Measurements from ENCODE around the gene SNX10. TPM values are rescaled to one million over a fixed set of nuclear protein-coding genes. Genes with fewer than 3 reads are reported as not detected.
A peak's percentile ranks its signal among the peaks of the same experiment; 100 is the strongest.

The SNX10 gene
- total RNA-seq, 1 donor from 2014 or later, result 0.53 TPM

DNA sequence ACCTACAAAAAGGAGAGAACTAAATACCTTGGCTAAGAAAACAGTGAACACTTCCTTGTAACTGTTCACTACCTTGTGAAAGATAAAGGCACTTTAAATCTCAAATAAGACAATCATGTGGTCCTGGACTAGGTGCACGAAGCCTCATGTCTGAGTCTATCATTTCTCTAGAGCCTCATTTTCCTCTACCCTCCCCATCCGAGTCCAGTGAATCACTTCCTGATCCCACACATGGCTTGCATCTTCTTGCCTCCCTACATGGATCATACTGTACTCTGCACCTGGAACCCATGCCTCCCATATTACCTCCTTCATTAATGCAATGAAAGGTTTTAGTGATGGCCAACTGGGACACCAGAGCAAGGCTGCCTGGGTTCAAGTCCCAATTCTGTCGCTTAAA lies 34.5 kb downstream of the SNX10 start:
- no peaks in the 10 kb centered on the region for H3K27me3 ChIP-seq (ENCODE audit: control insufficient read depth, insufficient read depth, low read length)
- FAIRE-seq (no peak), DNase-seq (ENCODE audit: low read depth) (peak; percentile 35)
- TF ChIP-seq, protein P1, sequence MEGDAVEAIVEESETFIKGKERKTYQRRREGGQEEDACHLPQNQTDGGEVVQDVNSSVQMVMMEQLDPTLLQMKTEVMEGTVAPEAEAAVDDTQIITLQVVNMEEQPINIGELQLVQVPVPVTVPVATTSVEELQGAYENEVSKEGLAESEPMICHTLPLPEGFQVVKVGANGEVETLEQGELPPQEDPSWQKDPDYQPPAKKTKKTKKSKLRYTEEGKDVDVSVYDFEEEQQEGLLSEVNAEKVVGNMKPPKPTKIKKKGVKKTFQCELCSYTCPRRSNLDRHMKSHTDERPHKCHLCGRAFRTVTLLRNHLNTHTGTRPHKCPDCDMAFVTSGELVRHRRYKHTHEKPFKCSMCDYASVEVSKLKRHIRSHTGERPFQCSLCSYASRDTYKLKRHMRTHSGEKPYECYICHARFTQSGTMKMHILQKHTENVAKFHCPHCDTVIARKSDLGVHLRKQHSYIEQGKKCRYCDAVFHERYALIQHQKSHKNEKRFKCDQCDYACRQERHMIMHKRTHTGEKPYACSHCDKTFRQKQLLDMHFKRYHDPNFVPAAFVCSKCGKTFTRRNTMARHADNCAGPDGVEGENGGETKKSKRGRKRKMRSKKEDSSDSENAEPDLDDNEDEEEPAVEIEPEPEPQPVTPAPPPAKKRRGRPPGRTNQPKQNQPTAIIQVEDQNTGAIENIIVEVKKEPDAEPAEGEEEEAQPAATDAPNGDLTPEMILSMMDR (IDR thresholded peaks at IDR 0.05; ENCODE audit: insufficient read depth, low read length, severe bottlenecking), result no peak
- no peak overlapping the region for H3K4me3 ChIP-seq (ENCODE audit: low read depth, low read length)
- H3K36me3 ChIP-seq (ENCODE audit: control insufficient read depth, insufficient read depth, low read length), result no peaks in the 10 kb centered on the region

DNA sequence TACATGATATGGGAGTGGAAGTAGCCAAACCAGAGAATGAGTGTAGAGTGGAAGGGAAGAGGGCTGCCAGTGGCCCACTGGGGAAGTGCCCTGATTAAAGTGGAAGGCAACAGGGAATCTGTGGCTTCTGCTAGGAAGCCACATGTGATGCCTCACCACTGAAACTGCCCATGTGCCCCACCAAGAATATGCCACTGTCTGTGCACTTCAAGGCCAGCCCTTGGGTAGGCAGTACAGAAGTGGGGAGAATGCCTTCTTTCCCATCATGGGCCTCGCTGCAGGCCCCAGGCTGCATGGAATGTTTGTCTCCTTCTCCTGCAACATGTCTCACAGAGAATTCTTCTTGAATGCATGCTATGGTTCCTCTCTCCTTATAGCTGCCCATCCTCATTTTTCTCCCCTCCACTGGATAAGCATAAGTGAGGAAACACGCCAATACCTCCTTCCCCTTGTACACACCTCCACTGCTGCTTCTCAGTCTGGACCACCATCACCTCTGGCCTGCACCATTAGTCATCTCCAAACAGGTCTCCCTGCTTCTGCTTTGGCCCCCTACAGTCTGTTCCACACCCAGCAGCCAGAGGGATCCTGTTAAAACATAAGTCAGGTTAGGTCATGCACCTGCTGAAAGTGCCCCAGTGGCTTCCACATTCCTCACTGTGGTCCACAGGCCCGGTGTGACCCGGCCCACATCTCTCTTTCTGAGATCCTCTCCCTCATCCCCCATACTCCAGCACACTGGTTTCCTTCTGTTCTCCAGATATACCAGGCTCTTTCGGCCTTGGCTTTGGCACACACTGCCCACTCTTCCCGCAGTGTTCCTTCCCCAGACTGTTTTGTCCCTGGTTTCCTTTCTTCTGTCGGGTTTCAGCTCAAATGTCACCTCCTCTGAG lies 37.1 kb downstream of the SNX10 start:
- H3K4me3 ChIP-seq (ENCODE audit: low read depth, low read length), result no peak overlapping the region
- H3K27me3 ChIP-seq (ENCODE audit: control insufficient read depth, insufficient read depth, low read length), result no peaks in the 10 kb centered on the region
- no peaks in the 10 kb centered on the region for H3K36me3 ChIP-seq (ENCODE audit: control insufficient read depth, insufficient read depth, low read length)
- DNase-seq (ENCODE audit: low read depth) (no peak), FAIRE-seq (no peak)
- TF ChIP-seq, protein P1 (IDR thresholded peaks at IDR 0.05; ENCODE audit: insufficient read depth, low read length, severe bottlenecking), result no peak

DNA sequence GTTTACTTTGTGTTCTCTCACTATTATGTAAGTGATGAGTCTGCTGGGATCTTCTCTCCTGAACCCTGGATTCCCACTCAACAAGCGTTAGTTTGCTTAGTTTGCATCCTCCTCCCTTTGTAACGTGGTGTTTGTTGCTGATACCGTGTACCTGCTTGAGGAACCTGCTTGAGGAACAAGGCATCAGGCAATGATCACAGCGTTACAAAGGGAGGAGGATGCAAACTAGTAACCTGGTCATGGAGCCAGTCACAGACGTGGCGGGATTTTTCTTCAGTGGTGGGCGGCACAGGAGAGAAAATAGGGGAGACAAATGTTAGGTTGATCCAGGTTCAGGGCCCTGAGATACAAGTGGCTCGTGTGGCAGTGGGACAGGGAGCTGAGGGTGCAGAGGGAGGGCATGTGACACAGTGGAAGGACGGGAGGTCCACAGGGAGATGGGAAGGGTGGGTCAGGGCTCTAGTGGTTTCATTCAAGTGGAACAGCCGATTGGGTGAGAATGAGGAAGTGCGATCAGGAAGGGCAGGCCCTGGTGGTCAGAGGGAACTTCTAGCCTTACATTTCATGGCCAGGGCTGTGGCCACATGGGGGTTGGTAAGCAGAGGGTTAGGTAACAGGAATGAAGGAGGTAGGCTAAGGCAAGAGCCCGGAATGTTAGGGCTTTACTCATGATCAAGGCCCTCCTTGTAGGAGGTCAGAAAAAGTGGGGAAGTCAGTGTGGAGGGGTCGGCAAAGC lies 38.0 kb downstream of the SNX10 start:
- TF ChIP-seq, protein P1 (IDR thresholded peaks at IDR 0.05; ENCODE audit: insufficient read depth, low read length, severe bottlenecking), result no peak
- Histone ChIP-seq H3K36me3 (ENCODE audit: control insufficient read depth, insufficient read depth, low read length) (no peaks in the 10 kb centered on the region), H3K27me3 (ENCODE audit: control insufficient read depth, insufficient read depth, low read length) (no peaks in the 10 kb centered on the region), H3K4me3 (ENCODE audit: low read depth, low read length) (no peak overlapping the region)
- no peak for FAIRE-seq
- DNase-seq (ENCODE audit: low read depth), result no peak

DNA sequence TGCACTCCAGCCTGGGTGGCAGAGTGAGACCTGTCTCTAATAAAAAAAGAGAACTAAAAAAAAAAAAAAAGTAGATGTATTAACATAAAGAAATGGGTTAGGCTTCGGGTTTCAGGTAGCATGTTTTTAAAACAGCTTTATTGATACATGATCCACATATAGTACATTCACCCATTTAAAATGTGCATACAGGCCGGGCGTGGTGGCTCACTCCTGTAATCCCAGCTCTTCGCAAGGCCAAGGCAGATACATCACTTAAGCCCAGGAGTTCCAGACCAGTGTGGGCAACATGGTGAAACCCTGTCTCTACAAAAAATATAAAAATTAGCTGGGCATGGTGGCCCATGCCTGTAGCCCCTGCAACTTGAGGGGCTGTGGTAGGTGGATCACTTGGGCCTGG lies 39.5 kb downstream of the SNX10 start:
- Histone ChIP-seq H3K27me3 (ENCODE audit: control insufficient read depth, insufficient read depth, low read length) (no peaks in the 10 kb centered on the region), H3K36me3 (ENCODE audit: control insufficient read depth, insufficient read depth, low read length) (no peaks in the 10 kb centered on the region), H3K4me3 (ENCODE audit: low read depth, low read length) (no peak overlapping the region)
- no peak for FAIRE-seq
- no peak for DNase-seq (ENCODE audit: low read depth)
- TF ChIP-seq, protein P1 (IDR thresholded peaks at IDR 0.05; ENCODE audit: insufficient read depth, low read length, severe bottlenecking), result no peak

DNA sequence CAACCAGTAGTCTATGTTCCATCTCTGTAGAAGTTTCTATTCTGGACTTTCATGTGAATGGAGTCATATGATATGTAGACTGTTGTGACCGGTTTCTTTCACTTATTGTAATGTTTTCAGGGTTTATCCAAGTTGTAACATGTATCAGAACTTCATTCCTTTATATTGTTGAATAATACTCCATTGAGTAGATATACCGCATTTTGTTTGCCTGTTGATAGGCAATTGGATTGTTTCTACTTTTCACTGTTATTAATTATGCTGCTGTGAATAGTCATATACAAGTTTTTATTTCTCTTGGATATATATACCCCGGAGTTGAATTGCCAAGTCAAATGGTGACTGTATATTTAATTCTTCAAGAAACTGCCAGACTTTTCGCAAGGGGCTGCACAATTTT lies 40.1 kb downstream of the SNX10 start:
- TF ChIP-seq, protein P1 (IDR thresholded peaks at IDR 0.05; ENCODE audit: insufficient read depth, low read length, severe bottlenecking), result no peak
- H3K27me3 ChIP-seq (ENCODE audit: control insufficient read depth, insufficient read depth, low read length), result no peaks in the 10 kb centered on the region
- H3K36me3 ChIP-seq (ENCODE audit: control insufficient read depth, insufficient read depth, low read length), result no peaks in the 10 kb centered on the region
- no peak overlapping the region for H3K4me3 ChIP-seq (ENCODE audit: low read depth, low read length)
- FAIRE-seq, result no peak
- DNase-seq (ENCODE audit: low read depth), result no peak
